GM19193 (cell line): ENCODE results near the gene INSL4.

Source experiments
- POLR2A ChIP-seq: IDR thresholded peaks from 4 replicates; pipeline ENCODE4 v1.6.1; 2011; ENCODE audit not compliant: insufficient read depth, insufficient read length; ENCODE audit errors: extremely low read depth

Gene INSL4

GRCh38 chr9:5231212-5231611 lies at the start of gene INSL4:
TSS of gene INSL4 (plus strand) at chr9:5231419. CDS start at chr9:5231524, 105 bp downstream.
- no peak for TF ChIP-seq POLR2A

- TF ChIP-seq POLR2A: no peak
These were observed 46.4 kb upstream of the INSL4 start for GRCh38 chr9:5184776-5185175.

- no peak for TF ChIP-seq POLR2A
These were observed 45.9 kb upstream of the INSL4 start, which contains the start of gene INSL6 for GRCh38 chr9:5185220-5185840. TSS of gene INSL6 (minus strand) at chr9:5185639. CDS start at chr9:5185602, 37 bp downstream.

GRCh38 chr9:5186416-5187169 lies 44.6 kb upstream of the INSL4 start:
- TF ChIP-seq POLR2A: no peak

GRCh38 chr9:5188060-5188984 lies 42.9 kb upstream of the INSL4 start:
- TF ChIP-seq POLR2A: no peak

- no peak for TF ChIP-seq POLR2A
These were observed 39.2 kb upstream of the INSL4 start for GRCh38 chr9:5191985-5192384.

- no peak for TF ChIP-seq POLR2A
These were observed 37.9 kb upstream of the INSL4 start for GRCh38 chr9:5193345-5193744.

- TF ChIP-seq POLR2A: no peak
These were observed 35.8 kb upstream of the INSL4 start for GRCh38 chr9:5195463-5195862.

- TF ChIP-seq POLR2A: no peak
These were observed 26.1 kb upstream of the INSL4 start for GRCh38 chr9:5205071-5205470.

- no peak for TF ChIP-seq POLR2A
These were observed 665 bp upstream of the INSL4 start for GRCh38 chr9:5230554-5230953.

- TF ChIP-seq POLR2A: no peak
These were observed 32.4 kb downstream of the INSL4 start for GRCh38 chr9:5263351-5264218.

- TF ChIP-seq POLR2A: no peak
These were observed 33.0 kb downstream of the INSL4 start for GRCh38 chr9:5264219-5264595.

GRCh38 chr9:5265939-5266338 lies 34.7 kb downstream of the INSL4 start:
- TF ChIP-seq POLR2A: no peak

- no peak for TF ChIP-seq POLR2A
These were observed 38.1 kb downstream of the INSL4 start for GRCh38 chr9:5269249-5269715.
